Prostate gland (tissue), 2 donors: Measurements from ENCODE around the gene RAD51B. TPM values are rescaled to one million over a fixed set of nuclear protein-coding genes. Genes with fewer than 3 reads are reported as not detected.
"Not testable (repeated sequence)": the region's sequence is repeated elsewhere in the genome, so short reads cannot be mapped to it uniquely, and the experiment has no call there.

Experiments
- DNase-seq: peaks from one replicate; pipeline ENCODE4 v3.0.0-alpha.2; 2019; ENCODE audit warnings: low spot score
- H3K27ac ChIP-seq, 2 donors: fragments of 200-600 bp; sonication (generic); 2 replicates each; pipeline ENCODE4 v1.5.1; 2017 to 2019
- H3K27me3 ChIP-seq: fragments of 200-600 bp; sonication (generic); replicated peaks from 2 replicates; pipeline ENCODE4 v1.5.1; 2019; ENCODE audit not compliant: insufficient read depth
- H3K36me3 ChIP-seq, 2 donors: fragments of 200-600 bp; sonication (generic); 1 replicate in 1 of 2; 2 replicates in 1 of 2; pipeline versions ENCODE4 v1.5.1 to v1.8.1; 2017 to 2019
- H3K4me1 ChIP-seq: fragments of 200-600 bp; sonication (generic); replicated peaks from 2 replicates; pipeline ENCODE4 v1.5.1; 2019
- H3K4me3 ChIP-seq, 2 donors: fragments of 200-600 bp; sonication (generic); 2 replicates each; pipeline ENCODE4 v1.5.1; 2017 to 2019
- H3K9me3 ChIP-seq: fragments of 200-600 bp; sonication (generic); 2 replicates; pipeline ENCODE4 v1.5.1; 2017
- CTCF ChIP-seq, 4 experiments: fragments of 200-600 bp in 2 of 4; fragments of 450-650 bp in 2 of 4; sonication (generic) in 2 of 4; IDR thresholded peaks; 1 replicate in 3 of 4; 2 replicates in 1 of 4; pipeline ENCODE4 v1.5.1; 2016 to 2019; ENCODE audit warnings: antibody characterized with exemption in 4 of 4, mild to moderate bottlenecking in 2 of 4, moderate library complexity in 2 of 4
- POLR2A ChIP-seq: fragments of 450-650 bp; IDR thresholded peaks from one replicate; pipeline ENCODE4 v1.6.1; 2016; ENCODE audit warnings: antibody characterized with exemption, mild to moderate bottlenecking
- POLR2AphosphoS5 ChIP-seq: sonication (generic); formaldehyde crosslinking; IDR thresholded peaks from one replicate; pipeline ENCODE4 v1.6.1; 2017; ENCODE audit warnings: antibody characterized with exemption
- WGBS: methylation state at CpG from one replicate; pipeline ENCODE4 v1.1.5; 2018; 5-methylcytosine and 5-hydroxymethylcytosine counted together
- intact Hi-C: fragments of 100-400 bp; cut with DNase I; formaldehyde crosslinking; loops from one replicate; pipeline ENCODE4 v1.14.2; 2022
- total RNA-seq, 2 donors: library from RNA; depleted of rRNA; stranded (reverse); fragments of >200 nt; gene quantifications; one replicate each; pipeline ENCODE4 v1.1.0, GENCODE V29; 2016

Gene RAD51B
- total RNA-seq, 2 donors from 2014 or later, result 14.9 to 35.8 TPM

GRCh38 chr14:68761391-68761790 lies 941.8 kb downstream of the RAD51B start:
- H3K9me3 ChIP-seq, result no peaks in the 10 kb centered on the region
- no peaks in the 10 kb centered on the region for H3K27me3 ChIP-seq
- no peak overlapping the region for H3K4me3 ChIP-seq
- intact Hi-C loops, result no loop called here
- no peaks in the 10 kb centered on the region for H3K4me1 ChIP-seq
- no peaks in the 10 kb centered on the region for H3K36me3 ChIP-seq
- no peak overlapping the region for H3K27ac ChIP-seq
- DNase-seq, result no peak
- WGBS, result 100% methylated on average over 1 of the region's 1 CpG
- TF ChIP-seq POLR2AphosphoS5, result no peak
- TF ChIP-seq CTCF (IDR thresholded peaks at IDR 0.05), result no peak
- no peak for TF ChIP-seq POLR2A

GRCh38 chr14:68762953-68763764 lies 943.6 kb downstream of the RAD51B start:
- TF ChIP-seq POLR2AphosphoS5, result no peak
- TF ChIP-seq POLR2A, result no peak
- no peak for TF ChIP-seq CTCF (IDR thresholded peaks at IDR 0.05)
- Histone ChIP-seq H3K4me3 (no peak overlapping the region), H3K9me3 (no peaks in the 10 kb centered on the region), H3K36me3 (no peaks in the 10 kb centered on the region), H3K27ac (peak overlapping the region in 1 of 2 donors; percentile 10), H3K27me3 (no peaks in the 10 kb centered on the region), H3K4me1 (no peaks in the 10 kb centered on the region)
- intact Hi-C loops, result no loop called here
- DNase-seq, result no peak
- WGBS, result 30% methylated on average over 11 of the region's 11 CpGs

- H3K4me1 ChIP-seq, intact Hi-C loops, H3K9me3 ChIP-seq, H3K27me3 ChIP-seq, H3K36me3 ChIP-seq, DNase-seq, H3K4me3 ChIP-seq: not testable (repeated sequence)
- H3K27ac ChIP-seq, result peak overlapping the region in 1 of 2 donors; percentile 3
- WGBS, result 93% methylated on average over 4 of the region's 4 CpGs
Observed at GRCh38 chr14:68763843-68764242, 944.3 kb downstream of the RAD51B start.

- H3K36me3 ChIP-seq, result no peaks in the 10 kb centered on the region
- H3K9me3 ChIP-seq, result no peaks in the 10 kb centered on the region
- TF ChIP-seq POLR2AphosphoS5 (no peak), POLR2A (no peak), CTCF (IDR thresholded peaks at IDR 0.05) (no peak)
- no peaks in the 10 kb centered on the region for H3K27me3 ChIP-seq
- no peak overlapping the region for H3K4me3 ChIP-seq
- no peak overlapping the region for H3K27ac ChIP-seq
- intact Hi-C loops, result no loop called here
- no peak for DNase-seq
- H3K4me1 ChIP-seq, result no peaks in the 10 kb centered on the region
- WGBS, result 83% methylated on average over 7 of the region's 7 CpGs
Observed at GRCh38 chr14:68766299-68767247, 947.0 kb downstream of the RAD51B start.

GRCh38 chr14:68767248-68767645 lies 947.7 kb downstream of the RAD51B start:
- Histone ChIP-seq H3K4me1 (no peaks in the 10 kb centered on the region), H3K27ac (no peak overlapping the region), H3K4me3 (no peak overlapping the region), H3K9me3 (no peaks in the 10 kb centered on the region), H3K27me3 (no peaks in the 10 kb centered on the region), H3K36me3 (no peaks in the 10 kb centered on the region)
- no peak for TF ChIP-seq CTCF (IDR thresholded peaks at IDR 0.05)
- TF ChIP-seq POLR2A, result no peak
- TF ChIP-seq POLR2AphosphoS5, result no peak
- DNase-seq, result no peak
- intact Hi-C loops, result no loop called here
- 95% methylated on average over 5 of the region's 5 CpGs for WGBS
